ENCODE measurements around the gene ESF1.

The ESF1 gene

GRCh38 chr20:13678944-13679343 lies 105.8 kb downstream of the ESF1 start:
- no peak for DNase-seq (ENCODE audit: low read depth)

- DNase-seq (ENCODE audit: low read depth): no peak
Observed at GRCh38 chr20:13677241-13677640, 107.5 kb downstream of the ESF1 start.

GRCh38 chr20:13676682-13677081 lies 108.0 kb downstream of the ESF1 start:
- no peak for DNase-seq (ENCODE audit: low read depth)

- no peak for DNase-seq (ENCODE audit: low read depth)
Observed at GRCh38 chr20:13672690-13673089, 112.0 kb downstream of the ESF1 start.

GRCh38 chr20:13671916-13672378 lies 112.8 kb downstream of the ESF1 start:
- DNase-seq (ENCODE audit: low read depth): no peak

GRCh38 chr20:13671512-13671911 lies 113.2 kb downstream of the ESF1 start:
- no peak for DNase-seq (ENCODE audit: low read depth)

GRCh38 chr20:13670160-13670559 lies 114.6 kb downstream of the ESF1 start:
- DNase-seq (ENCODE audit: low read depth): no peak

GRCh38 chr20:13665709-13666395 lies 118.9 kb downstream of the ESF1 start:
- no peak for DNase-seq (ENCODE audit: low read depth)
